Parathyroid adenoma (tissue), 2 donors: ENCODE results near the gene ANO2.

ENCODE experiments used
- H2AFZ ChIP-seq: fragments of 300-600 bp; sonication (generic); one replicate; pipeline ENCODE4 v1.7.0; 2017; ENCODE audit warnings: antibody characterized with exemption, mild to moderate bottlenecking
- H3K27ac ChIP-seq: fragments of 300-600 bp; sonication (generic); one replicate; pipeline ENCODE4 v1.7.0; 2017
- H3K27me3 ChIP-seq: fragments of 300-600 bp; sonication (generic); one replicate; pipeline ENCODE4 v1.7.0; 2017; ENCODE audit warnings: low read length; ENCODE audit not compliant: control insufficient read depth, insufficient read depth
- H3K36me3 ChIP-seq: fragments of 300-600 bp; sonication (generic); one replicate; pipeline ENCODE4 v1.7.0; 2017; ENCODE audit warnings: low read length; ENCODE audit not compliant: control insufficient read depth, insufficient read depth
- H3K4me1 ChIP-seq: fragments of 300-600 bp; sonication (generic); one replicate; pipeline ENCODE4 v1.7.0; 2017; ENCODE audit warnings: control low read depth
- H3K4me2 ChIP-seq: fragments of 300-600 bp; sonication (generic); one replicate; pipeline ENCODE4 v1.7.0; 2017; ENCODE audit warnings: low read length
- H3K4me3 ChIP-seq: fragments of 300-600 bp; sonication (generic); one replicate; pipeline ENCODE4 v1.7.0; 2017; ENCODE audit warnings: low read depth, low read length
- H3K79me2 ChIP-seq: fragments of 300-600 bp; sonication (generic); one replicate; pipeline ENCODE4 v1.7.0; 2017; ENCODE audit warnings: control low read depth
- H3K9ac ChIP-seq: fragments of 300-600 bp; sonication (generic); one replicate; pipeline ENCODE4 v1.7.0; 2017; ENCODE audit warnings: mild to moderate bottlenecking
- H3K9me3 ChIP-seq: fragments of 300-600 bp; sonication (generic); one replicate; pipeline ENCODE4 v1.7.0; 2017; ENCODE audit warnings: low read length; ENCODE audit not compliant: control insufficient read depth
- TF ChIP-seq, protein P1 (sequence below): fragments of 300-600 bp; sonication (generic); IDR thresholded peaks from one replicate; pipeline ENCODE4 v1.7.0; 2017; ENCODE audit warnings: antibody characterized with exemption, mild to moderate bottlenecking
- donor health status: primary hyperparathyroidism.

Gene ANO2

GRCh38 chr12:5779401-5779800, 165.7 kb downstream of the ANO2 start:
- TF ChIP-seq, protein P1, sequence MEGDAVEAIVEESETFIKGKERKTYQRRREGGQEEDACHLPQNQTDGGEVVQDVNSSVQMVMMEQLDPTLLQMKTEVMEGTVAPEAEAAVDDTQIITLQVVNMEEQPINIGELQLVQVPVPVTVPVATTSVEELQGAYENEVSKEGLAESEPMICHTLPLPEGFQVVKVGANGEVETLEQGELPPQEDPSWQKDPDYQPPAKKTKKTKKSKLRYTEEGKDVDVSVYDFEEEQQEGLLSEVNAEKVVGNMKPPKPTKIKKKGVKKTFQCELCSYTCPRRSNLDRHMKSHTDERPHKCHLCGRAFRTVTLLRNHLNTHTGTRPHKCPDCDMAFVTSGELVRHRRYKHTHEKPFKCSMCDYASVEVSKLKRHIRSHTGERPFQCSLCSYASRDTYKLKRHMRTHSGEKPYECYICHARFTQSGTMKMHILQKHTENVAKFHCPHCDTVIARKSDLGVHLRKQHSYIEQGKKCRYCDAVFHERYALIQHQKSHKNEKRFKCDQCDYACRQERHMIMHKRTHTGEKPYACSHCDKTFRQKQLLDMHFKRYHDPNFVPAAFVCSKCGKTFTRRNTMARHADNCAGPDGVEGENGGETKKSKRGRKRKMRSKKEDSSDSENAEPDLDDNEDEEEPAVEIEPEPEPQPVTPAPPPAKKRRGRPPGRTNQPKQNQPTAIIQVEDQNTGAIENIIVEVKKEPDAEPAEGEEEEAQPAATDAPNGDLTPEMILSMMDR = no peak
- H3K4me2 ChIP-seq = no peak overlapping the region
- no peaks in the 10 kb centered on the region for H3K27me3 ChIP-seq
- no peak overlapping the region for H2AFZ ChIP-seq
- no peak overlapping the region for H3K4me3 ChIP-seq
- no peak overlapping the region for H3K9ac ChIP-seq
- no peaks in the 10 kb centered on the region for H3K4me1 ChIP-seq
- no peaks in the 10 kb centered on the region for H3K36me3 ChIP-seq
- H3K79me2 ChIP-seq = no peaks in the 10 kb centered on the region
- H3K27ac ChIP-seq = no peak overlapping the region
- no peaks in the 10 kb centered on the region for H3K9me3 ChIP-seq

DNA sequence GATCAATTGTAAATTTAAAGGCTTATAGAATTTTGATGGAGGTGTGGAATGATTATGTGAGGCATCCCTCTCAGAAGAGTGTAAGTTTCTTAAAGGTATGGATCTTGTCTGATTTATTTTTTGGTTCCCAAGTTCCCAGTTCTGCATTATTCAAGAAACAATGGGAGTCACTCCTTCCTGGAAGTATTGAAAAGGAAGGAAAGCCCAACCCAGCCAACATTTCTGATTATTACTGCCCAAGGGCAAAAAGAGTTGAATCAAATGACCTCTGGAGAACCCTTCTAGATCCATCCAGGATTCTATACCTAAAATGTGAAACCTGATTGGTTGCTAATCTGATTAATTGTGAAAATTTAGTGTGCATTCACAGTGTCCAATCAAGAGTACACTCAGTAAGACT, 166.2 kb downstream of the ANO2 start:
- no peak overlapping the region for H3K4me2 ChIP-seq
- H3K27me3 ChIP-seq = no peaks in the 10 kb centered on the region
- H3K4me1 ChIP-seq = no peaks in the 10 kb centered on the region
- TF ChIP-seq, protein P1 = no peak
- H3K27ac ChIP-seq = no peak overlapping the region
- H3K36me3 ChIP-seq = no peaks in the 10 kb centered on the region
- no peak overlapping the region for H2AFZ ChIP-seq
- no peaks in the 10 kb centered on the region for H3K9me3 ChIP-seq
- no peaks in the 10 kb centered on the region for H3K79me2 ChIP-seq
- no peak overlapping the region for H3K4me3 ChIP-seq
- H3K9ac ChIP-seq = no peak overlapping the region

DNA sequence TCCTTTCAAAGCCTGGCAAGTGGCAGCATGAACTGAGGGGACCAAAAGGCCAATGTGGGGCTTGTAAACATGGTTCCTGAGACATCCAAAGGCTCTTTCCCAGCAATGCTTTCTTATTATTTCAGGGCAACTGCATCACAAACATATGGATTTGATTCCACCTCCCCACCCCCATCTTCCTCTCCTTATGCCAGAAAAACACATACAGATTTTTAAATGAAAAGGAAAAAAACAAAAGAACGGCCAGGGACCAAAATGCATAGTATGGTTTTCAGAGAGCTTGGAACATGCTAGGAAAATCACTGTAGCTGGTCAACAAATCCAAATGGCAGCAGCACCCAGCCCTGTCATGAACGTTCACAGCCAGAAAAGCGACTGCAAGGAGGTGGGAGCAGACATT, 167.6 kb downstream of the ANO2 start:
- no peaks in the 10 kb centered on the region for H3K27me3 ChIP-seq
- no peaks in the 10 kb centered on the region for H3K36me3 ChIP-seq
- H3K4me2 ChIP-seq = no peak overlapping the region
- no peaks in the 10 kb centered on the region for H3K9me3 ChIP-seq
- no peak overlapping the region for H2AFZ ChIP-seq
- H3K79me2 ChIP-seq = no peaks in the 10 kb centered on the region
- H3K4me3 ChIP-seq = no peak overlapping the region
- TF ChIP-seq, protein P1 = no peak
- H3K27ac ChIP-seq = no peak overlapping the region
- no peak overlapping the region for H3K9ac ChIP-seq
- H3K4me1 ChIP-seq = no peaks in the 10 kb centered on the region

- no peak overlapping the region for H3K4me2 ChIP-seq
- H3K27ac ChIP-seq = no peak overlapping the region
- no peaks in the 10 kb centered on the region for H3K27me3 ChIP-seq
- no peak overlapping the region for H2AFZ ChIP-seq
- H3K9ac ChIP-seq = no peak overlapping the region
- no peaks in the 10 kb centered on the region for H3K79me2 ChIP-seq
- H3K4me1 ChIP-seq = no peaks in the 10 kb centered on the region
- TF ChIP-seq, protein P1 = no peak
- H3K9me3 ChIP-seq = no peaks in the 10 kb centered on the region
- no peaks in the 10 kb centered on the region for H3K36me3 ChIP-seq
- H3K4me3 ChIP-seq = no peak overlapping the region
These were observed 169.0 kb downstream of the ANO2 start for GRCh38 chr12:5776091-5776490.

GRCh38 chr12:5773550-5773949, 171.5 kb downstream of the ANO2 start:
- Histone ChIP-seq H2AFZ (no peak overlapping the region), H3K27ac (no peak overlapping the region), H3K9ac (no peak overlapping the region), H3K4me3 (no peak overlapping the region), H3K4me2 (no peak overlapping the region), H3K79me2 (no peaks in the 10 kb centered on the region), H3K36me3 (no peaks in the 10 kb centered on the region), H3K4me1 (no peaks in the 10 kb centered on the region), H3K9me3 (no peaks in the 10 kb centered on the region), H3K27me3 (no peaks in the 10 kb centered on the region)
- TF ChIP-seq, protein P1 = no peak
